ENCODE data around the gene ZMIZ2. TPM values are rescaled to one million over a fixed set of nuclear protein-coding genes. Genes with fewer than 3 reads are reported as not detected.

ZMIZ2 gene
- total and polyA plus RNA-seq, 9 of the 15 experiments (the other 6 are each of a cell fraction or from before 2014, with no cell fraction given): 0.13 to 40.3 (median 4.9) TPM

DNA sequence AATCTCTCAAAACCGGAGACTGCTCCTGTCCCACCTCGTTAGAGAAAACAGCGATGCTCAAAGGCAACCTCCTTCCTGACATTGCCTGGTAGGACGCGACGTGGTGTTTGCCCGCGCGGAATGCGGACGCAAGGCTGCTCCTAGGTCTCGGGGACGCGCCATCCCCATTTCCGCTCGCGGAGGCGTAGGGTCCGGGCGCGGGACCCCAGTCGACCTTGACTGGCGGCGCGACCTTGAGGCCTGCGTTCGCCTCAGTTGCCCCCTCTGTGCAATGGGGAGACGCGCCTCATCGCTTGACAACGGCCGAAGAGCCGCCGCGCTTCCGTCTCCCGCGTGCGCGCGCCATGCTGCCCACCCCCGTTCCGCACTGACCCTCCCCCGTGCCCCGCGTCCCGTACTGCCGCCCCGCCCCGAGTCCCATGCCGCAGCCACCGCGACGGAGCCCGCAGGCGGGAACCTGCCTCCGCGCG, 47.4 kb downstream of the ZMIZ2 start (continued):
- TF ChIP-seq TCF7 (IDR thresholded peaks at IDR 0.05; ENCODE audit: borderline replicate concordance): 0 out of 2 replicates have a peak, but pooled peaks have one; percentile 20
- TF ChIP-seq, protein P1, sequence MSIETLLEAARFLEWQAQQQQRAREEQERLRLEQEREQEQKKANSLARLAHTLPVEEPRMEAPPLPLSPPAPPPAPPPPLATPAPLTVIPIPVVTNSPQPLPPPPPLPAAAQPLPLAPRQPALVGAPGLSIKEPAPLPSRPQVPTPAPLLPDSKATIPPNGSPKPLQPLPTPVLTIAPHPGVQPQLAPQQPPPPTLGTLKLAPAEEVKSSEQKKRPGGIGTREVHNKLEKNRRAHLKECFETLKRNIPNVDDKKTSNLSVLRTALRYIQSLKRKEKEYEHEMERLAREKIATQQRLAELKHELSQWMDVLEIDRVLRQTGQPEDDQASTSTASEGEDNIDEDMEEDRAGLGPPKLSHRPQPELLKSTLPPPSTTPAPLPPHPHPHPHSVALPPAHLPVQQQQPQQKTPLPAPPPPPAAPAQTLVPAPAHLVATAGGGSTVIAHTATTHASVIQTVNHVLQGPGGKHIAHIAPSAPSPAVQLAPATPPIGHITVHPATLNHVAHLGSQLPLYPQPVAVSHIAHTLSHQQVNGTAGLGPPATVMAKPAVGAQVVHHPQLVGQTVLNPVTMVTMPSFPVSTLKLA (conservative IDR thresholded peaks at IDR 0.05): peak in 1 of 2 experiments; percentile 4; a peak in 3 of 4 replicates
- TF ChIP-seq BCOR (IDR thresholded peaks at IDR 0.05): peak; percentile 98
- TF ChIP-seq ZNF197 (CRISPR knock-in tag; IDR thresholded peaks at IDR 0.05; ENCODE audit: low read depth): peak; percentile 26; the same call in 1 of the 2 replicates
- TF ChIP-seq ZNF778 (CRISPR knock-in tag; IDR thresholded peaks at IDR 0.05): no peak
- TF ChIP-seq POLR2AphosphoS5 (IDR thresholded peaks at IDR 0.05; ENCODE audit: control insufficient read depth, insufficient read depth, low read depth, low read length): no peak
- TF ChIP-seq, protein P2, sequence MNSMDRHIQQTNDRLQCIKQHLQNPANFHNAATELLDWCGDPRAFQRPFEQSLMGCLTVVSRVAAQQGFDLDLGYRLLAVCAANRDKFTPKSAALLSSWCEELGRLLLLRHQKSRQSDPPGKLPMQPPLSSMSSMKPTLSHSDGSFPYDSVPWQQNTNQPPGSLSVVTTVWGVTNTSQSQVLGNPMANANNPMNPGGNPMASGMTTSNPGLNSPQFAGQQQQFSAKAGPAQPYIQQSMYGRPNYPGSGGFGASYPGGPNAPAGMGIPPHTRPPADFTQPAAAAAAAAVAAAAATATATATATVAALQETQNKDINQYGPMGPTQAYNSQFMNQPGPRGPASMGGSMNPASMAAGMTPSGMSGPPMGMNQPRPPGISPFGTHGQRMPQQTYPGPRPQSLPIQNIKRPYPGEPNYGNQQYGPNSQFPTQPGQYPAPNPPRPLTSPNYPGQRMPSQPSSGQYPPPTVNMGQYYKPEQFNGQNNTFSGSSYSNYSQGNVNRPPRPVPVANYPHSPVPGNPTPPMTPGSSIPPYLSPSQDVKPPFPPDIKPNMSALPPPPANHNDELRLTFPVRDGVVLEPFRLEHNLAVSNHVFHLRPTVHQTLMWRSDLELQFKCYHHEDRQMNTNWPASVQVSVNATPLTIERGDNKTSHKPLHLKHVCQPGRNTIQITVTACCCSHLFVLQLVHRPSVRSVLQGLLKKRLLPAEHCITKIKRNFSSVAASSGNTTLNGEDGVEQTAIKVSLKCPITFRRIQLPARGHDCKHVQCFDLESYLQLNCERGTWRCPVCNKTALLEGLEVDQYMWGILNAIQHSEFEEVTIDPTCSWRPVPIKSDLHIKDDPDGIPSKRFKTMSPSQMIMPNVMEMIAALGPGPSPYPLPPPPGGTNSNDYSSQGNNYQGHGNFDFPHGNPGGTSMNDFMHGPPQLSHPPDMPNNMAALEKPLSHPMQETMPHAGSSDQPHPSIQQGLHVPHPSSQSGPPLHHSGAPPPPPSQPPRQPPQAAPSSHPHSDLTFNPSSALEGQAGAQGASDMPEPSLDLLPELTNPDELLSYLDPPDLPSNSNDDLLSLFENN (IDR thresholded peaks at IDR 0.05; ENCODE audit: low read depth in 2 of 2, low read length in 2 of 2): no peak
- no peak for TF ChIP-seq COPS2 (conservative IDR thresholded peaks at IDR 0.05)
- TF ChIP-seq E2F6 (IDR thresholded peaks at IDR 0.05; ENCODE audit: borderline replicate concordance in 1 of 2, extremely low read depth in 1 of 2, insufficient read depth in 1 of 2, insufficient read length in 1 of 2, low read depth in 1 of 2, low read length in 1 of 2, poor library complexity in 1 of 2, severe bottlenecking in 1 of 2): peak; percentile 98 to 99
- TF ChIP-seq DMBX1 (CRISPR knock-in tag; IDR thresholded peaks at IDR 0.05; ENCODE audit: borderline replicate concordance): peak; percentile 63; the same call in 1 of the 2 replicates
- TF ChIP-seq ZNF436 (CRISPR knock-in tag; IDR thresholded peaks at IDR 0.05): no peak
- TF ChIP-seq CBX1 (IDR thresholded peaks at IDR 0.05; ENCODE audit: low read depth): peak; percentile 94; the same call in 1 of the 2 replicates
- TF ChIP-seq DIDO1 (tag; IDR thresholded peaks at IDR 0.05; ENCODE audit: low read depth): no peak
- peak; percentile 63; the same call in 1 of the 2 replicates for TF ChIP-seq ZBTB17 (CRISPR knock-in tag; IDR thresholded peaks at IDR 0.05)
- TF ChIP-seq PHF8 (IDR thresholded peaks at IDR 0.05; ENCODE audit: borderline replicate concordance, low read length): peak; percentile 86; the same call in 1 of the 2 replicates
- TF ChIP-seq MBD1 (CRISPR knock-in tag; IDR thresholded peaks at IDR 0.05): no peak
- peak; percentile 32 for TF ChIP-seq RBM22 (IDR thresholded peaks at IDR 0.05; ENCODE audit: low read depth, low read length, poor library complexity, severe bottlenecking)
- TF ChIP-seq, protein P3, sequence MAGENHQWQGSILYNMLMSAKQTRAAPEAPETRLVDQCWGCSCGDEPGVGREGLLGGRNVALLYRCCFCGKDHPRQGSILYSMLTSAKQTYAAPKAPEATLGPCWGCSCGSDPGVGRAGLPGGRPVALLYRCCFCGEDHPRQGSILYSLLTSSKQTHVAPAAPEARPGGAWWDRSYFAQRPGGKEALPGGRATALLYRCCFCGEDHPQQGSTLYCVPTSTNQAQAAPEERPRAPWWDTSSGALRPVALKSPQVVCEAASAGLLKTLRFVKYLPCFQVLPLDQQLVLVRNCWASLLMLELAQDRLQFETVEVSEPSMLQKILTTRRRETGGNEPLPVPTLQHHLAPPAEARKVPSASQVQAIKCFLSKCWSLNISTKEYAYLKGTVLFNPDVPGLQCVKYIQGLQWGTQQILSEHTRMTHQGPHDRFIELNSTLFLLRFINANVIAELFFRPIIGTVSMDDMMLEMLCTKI (IDR thresholded peaks at IDR 0.05; ENCODE audit: partially characterized antibody): no peak
